Measurements from ENCODE around the gene AIMP2. TPM values are rescaled to one million over a fixed set of nuclear protein-coding genes. Genes with fewer than 3 reads are reported as not detected.

AIMP2 gene
- total RNA-seq, 1 experiment from 2014 or later = 65.1 TPM

DNA sequence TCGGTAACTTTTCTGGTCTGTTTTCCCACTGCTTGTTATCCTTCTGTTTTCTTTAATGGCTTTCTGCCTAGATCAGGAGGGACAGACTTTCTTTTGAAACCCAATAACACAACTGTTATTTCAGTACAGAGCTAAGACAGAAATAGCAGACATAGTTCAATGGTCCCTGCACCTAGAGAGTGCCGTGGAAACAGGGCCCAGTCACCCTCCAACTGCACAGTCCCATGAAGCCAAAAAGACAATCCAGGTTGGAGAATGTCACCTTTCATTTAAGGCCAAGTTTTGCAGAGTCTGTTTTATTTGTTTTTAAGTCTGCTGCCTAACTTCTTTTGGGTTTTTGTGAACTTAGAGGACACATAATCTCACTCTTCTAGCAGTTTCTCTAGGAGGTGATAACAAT lies 2.5 kb downstream of the AIMP2 start:
- Histone ChIP-seq H4K20me1 (ENCODE audit: insufficient read depth) (no peaks in the 10 kb centered on the region), H3K9me2 (ENCODE audit: insufficient read depth) (no peaks in the 10 kb centered on the region), H3K4me3 (no peak overlapping the region), H3K79me2 (ENCODE audit: low read depth) (peaks cover 81% of the 10 kb centered on the region), H3K9me3 (ENCODE audit: insufficient read depth, low read depth) (no peaks in the 10 kb centered on the region), H3K4me2 (peak overlapping the region; percentile 98; the same call in 1 of the 2 replicates), H3K27ac (no peak overlapping the region), H3F3A (ENCODE audit: insufficient read depth, low read depth) (peaks cover 21% of the 10 kb centered on the region; the same call in 1 of the 2 replicates), H3K36me3 (ENCODE audit: low read depth) (peaks cover 38% of the 10 kb centered on the region), H3K4me1 (replicated peaks; ENCODE audit: insufficient read depth) (peaks cover 31% of the 10 kb centered on the region), H3K27me3 (ENCODE audit: insufficient read depth, low read depth) (no peaks in the 10 kb centered on the region), H2AFZ (no peak overlapping the region)
- BruUV-seq (replicated peaks) = no TSS peak
- no peak for TF ChIP-seq EZH2 (IDR thresholded peaks at IDR 0.05; ENCODE audit: low read depth)
- TF ChIP-seq, protein P1, sequence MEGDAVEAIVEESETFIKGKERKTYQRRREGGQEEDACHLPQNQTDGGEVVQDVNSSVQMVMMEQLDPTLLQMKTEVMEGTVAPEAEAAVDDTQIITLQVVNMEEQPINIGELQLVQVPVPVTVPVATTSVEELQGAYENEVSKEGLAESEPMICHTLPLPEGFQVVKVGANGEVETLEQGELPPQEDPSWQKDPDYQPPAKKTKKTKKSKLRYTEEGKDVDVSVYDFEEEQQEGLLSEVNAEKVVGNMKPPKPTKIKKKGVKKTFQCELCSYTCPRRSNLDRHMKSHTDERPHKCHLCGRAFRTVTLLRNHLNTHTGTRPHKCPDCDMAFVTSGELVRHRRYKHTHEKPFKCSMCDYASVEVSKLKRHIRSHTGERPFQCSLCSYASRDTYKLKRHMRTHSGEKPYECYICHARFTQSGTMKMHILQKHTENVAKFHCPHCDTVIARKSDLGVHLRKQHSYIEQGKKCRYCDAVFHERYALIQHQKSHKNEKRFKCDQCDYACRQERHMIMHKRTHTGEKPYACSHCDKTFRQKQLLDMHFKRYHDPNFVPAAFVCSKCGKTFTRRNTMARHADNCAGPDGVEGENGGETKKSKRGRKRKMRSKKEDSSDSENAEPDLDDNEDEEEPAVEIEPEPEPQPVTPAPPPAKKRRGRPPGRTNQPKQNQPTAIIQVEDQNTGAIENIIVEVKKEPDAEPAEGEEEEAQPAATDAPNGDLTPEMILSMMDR (conservative IDR thresholded peaks at IDR 0.05) = no peak
- ChIA-PET CTCF (no interaction called here), POLR2A (ENCODE audit: unreplicated experiment) (interaction anchor here (0.7 kb wide), 1 partner anchor 14 kb away, joined by 18 read pairs; no protein-coding TSS in a partner anchor)
- intact Hi-C loops (cut with micrococcal nuclease; ENCODE audit: unreplicated experiment) = no loop called here
- DNase-seq = no peak

DNA sequence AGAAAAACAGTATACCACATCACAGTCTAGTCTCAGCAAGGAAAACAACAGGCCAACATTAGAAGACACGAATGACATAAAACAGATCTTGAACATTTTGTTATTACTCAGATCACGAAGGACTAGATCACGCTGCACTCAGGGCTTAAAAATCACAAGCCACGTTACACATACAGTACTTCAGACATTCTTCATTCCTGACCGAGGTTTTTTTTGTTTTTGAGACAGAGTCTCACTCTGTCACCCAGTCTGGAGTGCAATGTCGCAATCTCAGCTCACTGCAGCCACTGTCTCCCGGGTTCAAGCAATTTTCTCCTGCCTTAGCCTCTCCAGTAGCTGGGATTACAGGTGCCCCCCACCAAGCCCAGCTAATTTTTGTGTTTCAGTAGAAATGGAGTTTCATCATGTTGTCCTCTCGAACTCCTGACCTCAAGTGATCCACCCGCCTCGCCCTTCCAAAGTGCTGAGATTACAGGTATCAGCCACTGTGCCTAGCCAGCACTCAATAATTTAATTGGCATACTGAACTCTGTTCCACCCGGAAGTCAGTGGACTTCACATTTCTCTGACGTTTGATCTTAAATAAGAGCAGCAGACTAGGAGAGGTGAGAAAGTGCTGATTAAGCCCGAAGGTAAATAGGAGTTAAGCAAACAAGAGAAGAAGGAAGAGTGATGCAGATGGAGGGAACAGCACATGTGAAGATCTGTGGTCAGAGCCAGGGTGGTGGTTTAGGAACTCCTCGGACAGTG lies 3.5 kb downstream of the AIMP2 start:
- peaks cover 31% of the 10 kb centered on the region for H3K4me1 ChIP-seq (replicated peaks; ENCODE audit: insufficient read depth)
- H3K4me3 ChIP-seq = no peak overlapping the region
- peaks cover 79% of the 10 kb centered on the region for H3K79me2 ChIP-seq (ENCODE audit: low read depth)
- H3F3A ChIP-seq (ENCODE audit: insufficient read depth, low read depth) = peaks cover 27% of the 10 kb centered on the region; the same call in 1 of the 2 replicates
- H3K4me2 ChIP-seq = no peak overlapping the region
- H3K9me3 ChIP-seq (ENCODE audit: insufficient read depth, low read depth) = no peaks in the 10 kb centered on the region
- ChIA-PET POLR2A (ENCODE audit: unreplicated experiment) (no interaction called here), CTCF (interaction anchor here (0.6 kb wide), 1 partner anchor 420 kb away, joined by 8 read pairs; no protein-coding TSS in a partner anchor)
- H2AFZ ChIP-seq = no peak overlapping the region
- H3K9me2 ChIP-seq (ENCODE audit: insufficient read depth) = no peaks in the 10 kb centered on the region
- no peak for DNase-seq
- no peak for TF ChIP-seq EZH2 (IDR thresholded peaks at IDR 0.05; ENCODE audit: low read depth)
- TF ChIP-seq, protein P1 (conservative IDR thresholded peaks at IDR 0.05) = no peak
- intact Hi-C loops (cut with micrococcal nuclease; ENCODE audit: unreplicated experiment) = no loop called here
- H3K27me3 ChIP-seq (ENCODE audit: insufficient read depth, low read depth) = no peaks in the 10 kb centered on the region
- peaks cover 43% of the 10 kb centered on the region for H3K36me3 ChIP-seq (ENCODE audit: low read depth)
- BruUV-seq (replicated peaks) = no TSS peak
- H3K27ac ChIP-seq = no peak overlapping the region; the same call in 1 of the 2 replicates
- no peaks in the 10 kb centered on the region for H4K20me1 ChIP-seq (ENCODE audit: insufficient read depth)

DNA sequence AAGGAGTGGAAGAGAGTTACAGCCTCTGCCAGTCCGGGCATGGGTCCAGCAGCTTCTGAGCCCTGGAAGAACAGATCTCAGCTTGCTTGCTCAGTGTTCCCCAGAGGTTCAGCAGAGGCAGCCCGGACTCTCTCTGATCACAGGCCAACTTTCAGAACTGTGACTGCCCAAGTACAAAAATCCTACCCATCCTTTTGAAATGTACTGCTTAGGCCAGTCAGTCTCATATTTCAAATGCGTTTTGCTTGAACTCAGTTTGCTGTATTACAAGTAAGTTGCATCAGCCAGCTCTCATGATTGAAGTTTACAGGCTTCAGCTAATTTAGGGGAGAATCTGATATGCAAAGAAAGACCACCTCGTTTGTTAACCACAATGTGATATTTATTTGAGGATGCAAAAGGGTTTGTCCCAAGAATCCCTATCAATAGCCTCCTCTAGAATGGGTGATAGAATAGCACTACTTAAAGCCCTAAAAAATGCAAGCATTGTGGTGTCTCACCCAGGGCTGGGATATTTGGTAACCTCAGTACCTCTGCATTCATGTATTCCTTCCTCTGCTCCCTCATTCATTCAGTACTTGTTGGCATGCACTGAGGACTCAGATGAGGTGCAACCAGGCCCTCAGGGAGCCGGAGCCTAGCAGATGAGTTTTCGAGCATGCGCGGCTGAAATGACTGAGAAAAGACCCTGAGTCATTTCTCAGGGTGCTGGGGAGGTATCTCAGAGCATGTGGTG lies 7.0 kb downstream of the AIMP2 start:
- intact Hi-C loops (cut with micrococcal nuclease; ENCODE audit: unreplicated experiment) = no loop called here
- peaks cover 52% of the 10 kb centered on the region for H3F3A ChIP-seq (ENCODE audit: insufficient read depth, low read depth)
- ChIA-PET POLR2A (ENCODE audit: unreplicated experiment) (interaction anchor here (0.5 kb wide), 1 partner anchor 18 kb away, joined by 7 read pairs; no protein-coding TSS in a partner anchor), CTCF (no interaction called here)
- no peak overlapping the region for H3K4me3 ChIP-seq
- H3K4me2 ChIP-seq = peak overlapping the region; percentile 32
- no TSS peak for BruUV-seq (replicated peaks)
- H3K27me3 ChIP-seq (ENCODE audit: insufficient read depth, low read depth) = no peaks in the 10 kb centered on the region
- H4K20me1 ChIP-seq (ENCODE audit: insufficient read depth) = peaks cover 5% of the 10 kb centered on the region; the same call in 1 of the 2 replicates
- no peaks in the 10 kb centered on the region for H3K9me2 ChIP-seq (ENCODE audit: insufficient read depth)
- H3K79me2 ChIP-seq (ENCODE audit: low read depth) = peaks cover 59% of the 10 kb centered on the region
- H3K4me1 ChIP-seq (replicated peaks; ENCODE audit: insufficient read depth) = peaks cover 35% of the 10 kb centered on the region
- no peak overlapping the region for H2AFZ ChIP-seq
- H3K36me3 ChIP-seq (ENCODE audit: low read depth) = peaks cover 73% of the 10 kb centered on the region
- no peaks in the 10 kb centered on the region for H3K9me3 ChIP-seq (ENCODE audit: insufficient read depth, low read depth)
- H3K27ac ChIP-seq = peak overlapping the region; percentile 90
- no peak for DNase-seq
- no peak for TF ChIP-seq EZH2 (IDR thresholded peaks at IDR 0.05; ENCODE audit: low read depth)
- TF ChIP-seq, protein P1 (conservative IDR thresholded peaks at IDR 0.05) = no peak
